Osteoblast (primary cell): ENCODE results near the gene MT1X. TPM values are rescaled to one million over a fixed set of nuclear protein-coding genes. Genes with fewer than 3 reads are reported as not detected.

Source experiments
- DNase-seq: peaks from one replicate; pipeline ENCODE4 v3.0.0; 2011; ENCODE audit warnings: low spot score, mixed read lengths; ENCODE audit not compliant: insufficient read length; ENCODE audit errors: missing footprints
- H2AFZ ChIP-seq: 2 replicates; pipeline ENCODE4 v1.6.0; 2011; ENCODE audit warnings: mild to moderate bottlenecking, low read length
- H3K27ac ChIP-seq: 2 replicates; pipeline ENCODE4 v1.5.1; 2011; ENCODE audit warnings: mild to moderate bottlenecking, low read depth, low read length, moderate library complexity
- H3K27me3 ChIP-seq: 2 replicates; pipeline ENCODE4 v1.6.0; 2012; ENCODE audit warnings: mild to moderate bottlenecking, control low read depth, inconsistent platforms, low read length, moderate library complexity; ENCODE audit not compliant: insufficient read depth
- H3K36me3 ChIP-seq: 2 replicates; pipeline ENCODE4 v1.5.1; 2011; ENCODE audit warnings: mild to moderate bottlenecking, low read length, control low read depth, moderate library complexity; ENCODE audit not compliant: insufficient read depth
- H3K4me1 ChIP-seq: 2 replicates; pipeline ENCODE4 v1.5.1; 2011; ENCODE audit warnings: mild to moderate bottlenecking, low read length, control low read depth, moderate library complexity; ENCODE audit not compliant: insufficient read depth
- H3K4me2 ChIP-seq: 2 replicates; pipeline ENCODE4 v1.6.0; 2011; ENCODE audit warnings: mild to moderate bottlenecking, low read length; ENCODE audit not compliant: insufficient read depth
- H3K4me3 ChIP-seq: fragments of 200-600 bp; sonication (generic); 3 replicates; pipeline ENCODE4 v1.5.1; 2012; ENCODE audit warnings: mild to moderate bottlenecking, low read length, inconsistent platforms; ENCODE audit not compliant: insufficient read depth
- H3K79me2 ChIP-seq: 2 replicates; pipeline ENCODE4 v1.6.0; 2012; ENCODE audit warnings: mild to moderate bottlenecking, low read length, control low read depth, inconsistent platforms; ENCODE audit not compliant: insufficient read depth
- H3K9me3 ChIP-seq: 2 replicates; pipeline ENCODE4 v1.5.1; 2011; ENCODE audit warnings: low read depth, low read length, control low read depth
- H4K20me1 ChIP-seq: 2 replicates; pipeline ENCODE4 v1.6.0; 2012; ENCODE audit warnings: mild to moderate bottlenecking, low read length, control low read depth; ENCODE audit not compliant: insufficient read depth
- CTCF ChIP-seq: IDR thresholded peaks from 2 replicates; pipeline ENCODE4 v1.5.1; 2011; ENCODE audit warnings: mild to moderate bottlenecking, low read depth, low read length, moderate library complexity; ENCODE audit errors: extremely low read depth
- total RNA-seq: library from RNA; depleted of rRNA; stranded (reverse); fragments of >200 nt; gene quantifications from 2 replicates; pipeline ENCODE4 v1.2.3, GENCODE V29; 2012

MT1X gene
- total RNA-seq, 1 donor: 81.4 TPM

GRCh38 chr16:56653218-56653617 is 29.1 kb upstream of the MT1X start:
- H3K4me1 ChIP-seq: peaks cover 7% of the 10 kb centered on the region
- H3K4me3 ChIP-seq: no peak overlapping the region
- H3K36me3 ChIP-seq: no peaks in the 10 kb centered on the region
- no peak overlapping the region for H2AFZ ChIP-seq
- H3K27ac ChIP-seq: no peak overlapping the region
- peaks cover 35% of the 10 kb centered on the region for H3K27me3 ChIP-seq
- DNase-seq: no peak
- H3K79me2 ChIP-seq: no peaks in the 10 kb centered on the region
- no peak for TF ChIP-seq CTCF
- no peaks in the 10 kb centered on the region for H4K20me1 ChIP-seq
- H3K9me3 ChIP-seq: no peaks in the 10 kb centered on the region
- no peak overlapping the region for H3K4me2 ChIP-seq

GRCh38 chr16:56657555-56658326 is 24.5 kb upstream of the MT1X start, which contains the start of gene MT1F:
Gene MT1F (plus strand): TSS chr16:56657959. CDS start chr16:56658059, 100 bp downstream.
- Histone ChIP-seq H3K27ac (no peak within 1 kb of the TSS), H3K36me3 (no peaks in the 10 kb centered on the region), H3K27me3 (peaks cover 54% of the 10 kb centered on the region), H3K4me1 (peaks cover 7% of the 10 kb centered on the region), H4K20me1 (no peaks in the 10 kb centered on the region), H3K9me3 (no peaks in the 10 kb centered on the region), H3K4me3 (peak within 1 kb of the TSS; percentile 54), H2AFZ (peak within 1 kb of the TSS; percentile 62), H3K79me2 (no peaks in the 10 kb centered on the region), H3K4me2 (peak within 1 kb of the TSS; percentile 71)
- TF ChIP-seq CTCF: no peak
- DNase-seq: no peak

DNA sequence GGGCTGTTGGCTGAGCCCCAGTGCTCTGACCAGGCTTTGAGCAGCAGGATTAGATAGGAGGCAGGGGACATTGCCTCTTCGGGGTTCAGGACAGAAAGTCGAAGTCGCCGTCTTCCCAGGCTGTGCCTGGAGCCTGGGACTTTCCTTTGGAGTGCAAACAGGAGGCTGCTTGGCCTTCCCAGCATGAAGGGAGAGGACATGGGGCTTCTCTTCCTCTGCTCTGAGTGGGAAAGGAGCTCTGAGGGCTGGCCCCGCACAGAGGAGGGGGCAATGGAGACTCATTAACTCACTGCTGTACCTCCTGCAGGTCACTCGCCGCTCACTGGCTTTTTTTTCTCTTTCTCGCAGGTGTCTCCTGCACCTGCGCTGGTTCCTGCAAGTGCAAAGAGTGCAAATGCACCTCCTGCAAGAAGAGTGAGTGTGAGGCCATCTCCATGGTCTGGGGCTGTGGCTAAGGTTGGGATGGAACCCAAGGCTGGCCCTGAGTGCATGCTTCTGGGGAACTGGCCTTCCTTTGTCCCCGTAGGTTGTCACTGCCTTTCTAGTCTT is 23.9 kb upstream of the MT1X start:
- TF ChIP-seq CTCF: no peak

More for the DNA sequence above, 23.9 kb upstream of the MT1X start:
- Histone ChIP-seq H3K36me3 (no peaks in the 10 kb centered on the region), H3K79me2 (no peaks in the 10 kb centered on the region), H4K20me1 (no peaks in the 10 kb centered on the region), H2AFZ (peak overlapping the region; percentile 62), H3K27me3 (peaks cover 56% of the 10 kb centered on the region), H3K9me3 (no peaks in the 10 kb centered on the region), H3K27ac (no peak overlapping the region), H3K4me3 (peak overlapping the region; percentile 54), H3K4me1 (peaks cover 7% of the 10 kb centered on the region), H3K4me2 (peak overlapping the region; percentile 71)
- no peak for DNase-seq
